Tibial artery (tissue), 4 donors: Measurements from ENCODE around the gene SIL1.
"Not testable (repeated sequence)": the region's sequence is repeated elsewhere in the genome, so short reads cannot be mapped to it uniquely, and the experiment has no call there.

Source experiments
- DNase-seq, 2 donors: peaks; one replicate each; pipeline ENCODE4 v3.0.0-alpha.2; 2019
- H3K27ac ChIP-seq, 2 donors: fragments of 200-600 bp; sonication (generic) in 1 of 2; 1 replicate in 1 of 2; 2 replicates in 1 of 2; pipeline ENCODE4 v1.5.1; 2018 to 2019; ENCODE audit warnings: mild to moderate bottlenecking in 1 of 2
- H3K27me3 ChIP-seq, 2 donors: fragments of 200-600 bp; sonication (generic) in 1 of 2; one replicate each; pipeline versions ENCODE4 v1.5.1 to v1.6.0; 2016 to 2019
- H3K36me3 ChIP-seq, 3 donors: fragments of 200-600 bp; sonication (generic) in 2 of 3; one replicate each; pipeline ENCODE4 v1.5.1; 2016 to 2019; ENCODE audit warnings: mild to moderate bottlenecking in 2 of 3
- H3K4me1 ChIP-seq, 4 donors: fragments of 200-600 bp; sonication (generic) in 2 of 4; 1 replicate in 3 of 4; 2 replicates in 1 of 4; pipeline ENCODE4 v1.5.1; 2016 to 2019
- H3K4me3 ChIP-seq, 2 donors: fragments of 200-600 bp; sonication (generic) in 1 of 2; 1 replicate in 1 of 2; 2 replicates in 1 of 2; pipeline ENCODE4 v1.5.1; 2018 to 2019; ENCODE audit warnings: mild to moderate bottlenecking in 2 of 2
- H3K9me3 ChIP-seq, 3 donors: fragments of 200-600 bp; sonication (generic) in 1 of 3; one replicate each; pipeline ENCODE4 v1.5.1; 2016 to 2019
- CTCF ChIP-seq, 2 experiments: fragments of 200-600 bp in 1 of 2; fragments of 450-650 bp in 1 of 2; IDR thresholded peaks; one replicate each; pipeline ENCODE4 v1.5.1; 2017 to 2019; ENCODE audit warnings: antibody characterized with exemption in 2 of 2, mild to moderate bottlenecking in 1 of 2, moderate library complexity in 1 of 2
- intact Hi-C: fragments of 100-400 bp; cut with DNase I; formaldehyde crosslinking; loops from one replicate; pipeline ENCODE4 v1.15.0; 2023; ENCODE audit warnings: low total_unique reads

SIL1 gene

GRCh38 chr5:139196296-139196956, 1.7 kb downstream of the SIL1 start:
- Histone ChIP-seq H3K27ac (peak overlapping the region in 1 of 2 donors; percentile 94), H3K27me3 (no peaks in the 10 kb centered on the region), H3K4me1 (peaks cover 0 to 16% (median 5%) of the 10 kb centered on the region in 4 donors), H3K4me3 (no peak overlapping the region), H3K9me3 (no peaks in the 10 kb centered on the region), H3K36me3 (no peaks in the 10 kb centered on the region)
- intact Hi-C loops: loop anchor here (5.0 to 10.0 kb wide), 3 partner anchors 59 to 508 kb away; no protein-coding TSS in a partner anchor
- TF ChIP-seq CTCF (IDR thresholded peaks at IDR 0.05): no peak
- no peak for DNase-seq

GRCh38 chr5:139194486-139194885, 3.7 kb downstream of the SIL1 start:
- Histone ChIP-seq H3K9me3 (no peaks in the 10 kb centered on the region), H3K27me3 (no peaks in the 10 kb centered on the region), H3K4me1 (peaks cover 0 to 29% (median 13%) of the 10 kb centered on the region in 4 donors), H3K4me3 (no peak overlapping the region), H3K27ac (no peak overlapping the region), H3K36me3 (no peaks in the 10 kb centered on the region)
- intact Hi-C loops: loop anchor here (10.0 kb wide), 2 partner anchors 90 to 510 kb away; no protein-coding TSS in a partner anchor
- no peak for TF ChIP-seq CTCF (IDR thresholded peaks at IDR 0.05)
- no peak for DNase-seq

- intact Hi-C loops: loop anchor here (10.0 kb wide), 2 partner anchors 89 to 511 kb away; no protein-coding TSS in a partner anchor
- TF ChIP-seq CTCF (IDR thresholded peaks at IDR 0.05): no peak
Measured at GRCh38 chr5:139193928-139194327, 4.2 kb downstream of the SIL1 start.

GRCh38 chr5:139192906-139193305, 5.3 kb downstream of the SIL1 start:
- intact Hi-C loops: loop anchor here (10.0 kb wide), 2 partner anchors 88 to 512 kb away; no protein-coding TSS in a partner anchor
- H3K9me3 ChIP-seq, H3K27me3 ChIP-seq, DNase-seq, H3K4me3 ChIP-seq, H3K36me3 ChIP-seq, H3K27ac ChIP-seq: not testable (repeated sequence)
- H3K4me1 ChIP-seq: peaks cover 0 to 28% (median 16%) of the 10 kb centered on the region in 4 donors

More at GRCh38 chr5:139193928-139194327, 4.2 kb downstream of the SIL1 start:
- no peak for DNase-seq
- H3K4me3 ChIP-seq: no peak overlapping the region
- H3K4me1 ChIP-seq: peaks cover 0 to 32% (median 14%) of the 10 kb centered on the region in 4 donors
- no peak overlapping the region for H3K27ac ChIP-seq
- H3K27me3 ChIP-seq: no peaks in the 10 kb centered on the region
- no peaks in the 10 kb centered on the region for H3K36me3 ChIP-seq
- no peaks in the 10 kb centered on the region for H3K9me3 ChIP-seq

- not testable (repeated sequence) for H3K27ac ChIP-seq, H3K36me3 ChIP-seq, DNase-seq, H3K27me3 ChIP-seq, H3K9me3 ChIP-seq, H3K4me3 ChIP-seq
- intact Hi-C loops: loop anchor here (10.0 kb wide), 2 partner anchors 87 to 513 kb away; no protein-coding TSS in a partner anchor
- peaks cover 0 to 21% (median 15%) of the 10 kb centered on the region in 4 donors for H3K4me1 ChIP-seq
Measured at GRCh38 chr5:139191954-139192353, 6.2 kb downstream of the SIL1 start.

GRCh38 chr5:139190125-139190524, 8.0 kb downstream of the SIL1 start:
- DNase-seq: no peak
- no peak for TF ChIP-seq CTCF (IDR thresholded peaks at IDR 0.05)
- H3K9me3 ChIP-seq: no peaks in the 10 kb centered on the region
- peak overlapping the region; percentile 66 to 67 for H3K27ac ChIP-seq
- intact Hi-C loops: loop anchor here (10.0 kb wide), 2 partner anchors 85 to 515 kb away; no protein-coding TSS in a partner anchor
- no peak overlapping the region for H3K4me3 ChIP-seq
- H3K27me3 ChIP-seq: no peaks in the 10 kb centered on the region
- no peaks in the 10 kb centered on the region for H3K36me3 ChIP-seq
- peaks cover 0 to 31% (median 19%) of the 10 kb centered on the region in 4 donors for H3K4me1 ChIP-seq
